Hippocampal formation (tissue), 2 donors: ENCODE measurements around the gene HTR3B.
A peak's percentile ranks its signal among the peaks of the same experiment; 100 is the strongest.
"Not testable (repeated sequence)": the region's sequence is repeated elsewhere in the genome, so short reads cannot be mapped to it uniquely, and the experiment has no call there.

Experiments used
- DNase-seq, 2 donors: peaks; one replicate each; lab custom pipeline; 2025; lab: John Stamatoyannopoulos, UW

Gene HTR3B

DNA sequence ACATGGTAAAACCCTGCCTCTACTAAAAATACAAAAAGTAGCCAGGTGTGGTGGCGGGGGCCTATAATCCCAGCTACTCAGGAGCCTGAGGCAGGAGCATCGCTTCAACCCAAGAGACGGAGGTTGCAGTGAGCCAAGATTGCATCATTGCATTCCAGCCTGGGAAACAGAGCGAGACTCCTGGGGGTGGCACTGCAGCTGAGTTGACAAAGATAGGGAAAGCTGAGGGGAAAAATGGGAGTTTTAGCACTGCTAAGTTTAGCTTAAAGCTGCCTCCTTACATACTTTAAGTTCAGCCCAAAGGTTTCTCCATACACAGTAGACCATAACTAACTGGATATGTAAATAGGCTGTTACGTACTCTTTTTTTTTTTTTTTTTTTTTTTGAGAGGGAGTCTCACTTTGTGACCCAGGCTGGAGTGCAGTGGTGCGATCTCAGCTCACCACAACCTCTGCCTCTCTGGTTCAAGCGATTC lies 20.2 kb upstream of the HTR3B start:
- DNase-seq: no peak

DNA sequence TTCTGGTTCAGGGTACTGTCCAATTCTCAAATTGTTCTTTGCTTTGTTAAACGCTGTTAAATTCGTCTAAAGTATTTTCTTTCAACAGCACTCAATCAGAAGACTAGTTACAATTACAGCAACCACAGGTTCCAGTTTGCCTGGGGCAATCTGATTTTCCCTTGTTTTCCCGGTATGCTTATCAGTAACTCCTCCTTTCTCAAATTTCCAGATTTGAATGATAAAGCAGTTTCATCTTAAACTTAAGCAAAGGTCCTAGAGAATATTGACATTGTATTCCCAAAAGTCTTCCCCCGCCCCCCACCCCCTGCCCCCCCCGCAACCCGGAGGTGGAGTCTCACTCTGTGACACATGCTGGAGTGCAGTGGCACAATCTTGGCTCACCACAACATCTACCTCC lies 18.7 kb upstream of the HTR3B start:
- no peak for DNase-seq

GRCh38 chr11:113888848-113889247 lies 15.7 kb upstream of the HTR3B start:
- DNase-seq: no peak

- no peak for DNase-seq
Observed at GRCh38 chr11:113894421-113894996, 10.1 kb upstream of the HTR3B start.

GRCh38 chr11:113895367-113896155 lies 9.0 kb upstream of the HTR3B start:
- no peak for DNase-seq

GRCh38 chr11:113896156-113896879 lies 8.3 kb upstream of the HTR3B start:
- DNase-seq: peak; percentile 10 to 55

DNA sequence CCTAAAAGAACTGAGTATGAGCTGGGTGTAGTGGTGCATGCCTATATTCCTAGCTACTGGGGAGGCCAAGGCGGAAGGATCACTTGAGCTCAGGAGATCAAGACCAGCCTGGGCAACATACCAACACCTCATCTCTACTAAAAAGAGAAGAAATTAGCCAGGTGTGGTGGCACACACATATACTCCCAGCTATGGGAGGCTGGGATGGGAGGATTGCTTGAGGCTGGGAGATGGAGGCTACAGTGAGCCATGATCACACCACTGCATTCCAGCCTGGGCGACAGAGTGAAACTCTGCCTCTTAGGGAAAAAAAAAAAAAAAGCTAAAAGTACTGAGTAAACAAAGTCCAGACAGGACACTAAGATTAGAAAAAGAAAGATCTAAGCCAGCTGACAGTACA lies 3.5 kb upstream of the HTR3B start:
- no peak for DNase-seq

- no peak for DNase-seq
Observed at GRCh38 chr11:113906038-113906437, 1.4 kb downstream of the HTR3B start.

- no peak for DNase-seq
Observed at GRCh38 chr11:113906516-113906915, 1.9 kb downstream of the HTR3B start.

- no peak for DNase-seq
Observed at GRCh38 chr11:113907152-113907551, 2.6 kb downstream of the HTR3B start.

GRCh38 chr11:113907681-113908080 lies 3.1 kb downstream of the HTR3B start:
- no peak for DNase-seq

GRCh38 chr11:113908098-113908497 lies 3.5 kb downstream of the HTR3B start:
- no peak for DNase-seq

- DNase-seq: not testable (repeated sequence)
Observed at GRCh38 chr11:113911491-113911890, 6.9 kb downstream of the HTR3B start.

DNA sequence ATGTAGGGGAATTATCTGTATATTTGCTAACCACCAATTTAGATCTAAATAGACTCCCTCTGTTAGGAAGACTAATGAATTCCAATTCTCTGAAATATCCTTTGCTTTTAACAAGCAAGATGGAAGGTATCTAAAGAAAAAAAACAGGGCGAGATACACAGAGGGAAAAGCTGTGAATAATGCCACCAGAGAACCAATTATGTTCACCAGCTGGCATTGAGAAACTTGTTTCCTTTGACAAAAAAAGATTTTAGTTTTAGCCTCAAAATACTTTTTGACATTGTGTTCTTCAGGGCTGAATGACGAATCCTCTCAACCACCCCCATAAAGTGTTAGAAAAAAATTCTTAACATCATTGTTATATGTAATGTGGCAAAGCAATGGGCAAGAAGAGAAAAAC lies 19.0 kb downstream of the HTR3B start:
- DNase-seq: peak in 1 of 2 donors; percentile 54

GRCh38 chr11:113926273-113927197 lies 21.9 kb downstream of the HTR3B start:
- no peak for DNase-seq

DNA sequence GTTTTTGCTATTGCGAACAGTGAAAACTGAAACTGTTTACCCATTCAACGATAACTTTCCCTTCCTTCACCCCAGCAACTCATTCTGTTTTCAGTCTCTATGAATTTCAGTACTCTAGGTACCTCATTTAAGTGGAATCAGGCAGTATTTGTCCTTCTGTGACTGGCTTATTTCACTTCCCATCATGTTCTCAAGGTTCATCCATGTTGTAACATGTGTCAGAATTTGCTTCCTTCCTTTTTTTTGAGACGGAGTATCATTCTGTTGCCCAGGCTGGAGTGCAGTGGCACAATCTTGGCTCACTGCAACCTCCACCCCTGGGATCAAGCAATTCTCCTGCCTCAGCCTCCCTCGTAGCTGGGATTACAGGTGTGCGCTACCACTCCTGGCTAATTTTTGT lies 23.7 kb downstream of the HTR3B start:
- DNase-seq: no peak

- DNase-seq: no peak
Observed at GRCh38 chr11:113932788-113933187, 28.2 kb downstream of the HTR3B start.

DNA sequence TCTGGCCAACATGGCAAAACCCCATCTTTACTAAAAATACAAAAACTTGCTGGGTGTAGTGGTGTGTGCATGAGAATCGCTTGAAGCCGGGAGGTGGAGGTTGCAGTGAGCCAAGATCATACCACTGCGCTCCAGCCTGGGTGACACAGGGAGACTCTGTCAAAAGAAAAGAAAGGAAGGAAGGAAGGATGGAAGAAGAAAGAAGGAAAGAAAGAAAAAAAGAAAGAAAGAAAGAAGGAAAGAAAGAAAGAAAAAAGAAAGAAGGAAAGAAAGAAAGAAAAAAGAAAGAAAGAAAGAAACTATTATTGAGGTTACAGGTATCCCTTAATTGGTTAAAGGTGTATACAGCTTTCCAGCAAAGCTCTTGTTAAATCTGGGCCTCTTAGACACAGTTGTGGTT lies 29.6 kb downstream of the HTR3B start:
- not testable (repeated sequence) for DNase-seq

DNA sequence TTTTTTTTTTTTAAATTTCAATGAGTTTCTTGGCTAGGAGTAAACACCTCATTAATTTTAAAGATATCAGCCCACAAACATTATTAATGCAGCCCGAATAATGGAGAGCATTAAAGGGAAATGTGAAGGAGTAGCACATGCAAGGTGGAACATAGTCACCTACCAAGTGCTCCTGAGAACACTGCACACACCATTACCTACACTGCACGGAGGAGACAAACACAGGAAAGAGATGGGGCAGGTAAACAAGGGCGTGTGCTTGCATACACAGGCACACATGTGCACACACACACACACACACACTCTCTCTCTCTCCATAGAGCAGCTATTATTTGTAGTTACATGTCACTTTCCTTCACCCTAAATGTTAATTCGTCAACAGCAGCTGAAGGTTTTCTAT lies 30.2 kb downstream of the HTR3B start:
- no peak for DNase-seq

DNA sequence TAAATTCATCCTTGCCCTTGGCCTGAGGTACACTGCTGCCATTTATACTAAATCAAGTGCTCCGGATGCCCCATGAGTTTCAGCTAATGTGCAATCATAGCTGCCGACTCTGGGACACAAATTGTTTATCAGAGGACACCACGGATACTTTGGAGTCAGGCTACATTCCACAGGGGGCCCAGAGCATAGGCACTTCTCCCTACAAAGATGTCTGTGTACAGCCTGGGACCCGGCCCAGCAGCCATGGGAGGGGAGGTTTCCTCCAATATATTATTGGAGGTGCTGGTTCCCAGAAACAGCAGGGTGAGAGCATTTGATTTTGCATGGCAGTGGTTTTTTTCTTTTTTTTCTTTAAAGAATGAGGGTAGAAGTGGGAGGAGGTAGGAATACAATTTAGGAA lies 31.3 kb downstream of the HTR3B start:
- DNase-seq: no peak

DNA sequence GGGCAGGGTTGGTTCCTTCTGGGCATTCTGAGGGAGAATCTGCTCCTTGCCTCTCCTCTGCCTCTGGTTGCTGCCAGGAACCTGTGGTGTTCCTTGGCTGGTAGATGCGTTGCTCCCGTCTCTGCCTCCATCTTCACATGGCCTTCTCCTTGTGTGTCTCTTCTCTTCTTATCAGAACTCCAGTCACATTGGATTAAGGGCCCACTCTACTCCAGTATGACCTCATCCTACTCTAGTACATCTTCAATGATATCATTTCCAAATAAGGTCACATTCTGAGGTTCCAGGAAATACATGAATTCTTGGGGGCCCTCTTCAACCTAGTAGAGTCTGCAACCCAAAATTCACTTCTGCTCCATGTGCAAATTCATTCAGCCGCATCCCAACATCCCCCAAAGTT lies 33.3 kb downstream of the HTR3B start:
- DNase-seq: no peak

DNA sequence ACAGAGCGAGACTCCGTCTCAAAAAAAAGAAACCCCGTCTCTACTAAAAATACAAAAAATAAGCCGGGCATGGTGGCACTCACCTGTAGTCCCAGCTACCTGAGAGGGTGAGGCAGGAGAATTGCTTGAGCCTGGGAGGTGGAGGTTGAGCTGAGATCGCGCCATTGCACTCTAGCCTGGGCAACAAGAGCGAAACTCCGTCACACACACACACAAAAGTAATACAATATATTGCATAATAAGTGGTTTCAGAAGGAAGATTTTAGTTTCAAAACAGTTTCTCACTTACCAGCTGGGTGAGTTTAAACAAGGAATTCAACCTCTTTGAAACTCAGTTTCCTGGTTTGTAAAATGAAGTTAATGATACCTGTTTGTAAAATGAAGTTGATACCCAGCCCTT lies 37.7 kb downstream of the HTR3B start:
- DNase-seq: no peak
